Measurements from ENCODE around the gene MGRN1. TPM values are rescaled to one million over a fixed set of nuclear protein-coding genes. Genes with fewer than 3 reads are reported as not detected.

The MGRN1 gene
- total and polyA plus RNA-seq, 8 donors = 13.2 to 469 (median 56.1) TPM

DNA sequence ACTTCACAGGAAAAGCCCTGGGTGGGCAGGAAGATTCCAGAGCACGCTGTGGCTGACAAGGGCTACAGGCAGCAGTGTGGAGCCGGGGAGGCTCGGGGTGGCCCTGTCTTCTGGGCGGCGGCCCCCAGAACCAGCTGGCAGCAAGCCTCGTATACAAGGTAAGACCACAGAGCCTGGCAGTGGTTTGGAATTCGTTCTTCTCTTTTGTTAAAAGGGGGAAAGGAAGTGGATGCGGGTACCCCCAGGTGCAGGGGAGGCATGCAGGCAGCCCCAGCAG, 16.0 kb upstream of the MGRN1 start:
- H3K27me3 ChIP-seq = no peaks in the 10 kb centered on the region
- H3K9me3 ChIP-seq = no peaks in the 10 kb centered on the region
- no peak overlapping the region for H3K27ac ChIP-seq
- H3K4me3 ChIP-seq = no peak overlapping the region
- WGBS, 5 donors = 80 to 86% (median 84%) methylated on average over 8 of the region's 8 CpGs
- TF ChIP-seq POLR2AphosphoS5 (IDR thresholded peaks at IDR 0.05) = no peak
- no peak for TF ChIP-seq POLR2A (IDR thresholded peaks at IDR 0.05)
- TF ChIP-seq EP300 (IDR thresholded peaks at IDR 0.05) = no peak
- TF ChIP-seq, protein P1, sequence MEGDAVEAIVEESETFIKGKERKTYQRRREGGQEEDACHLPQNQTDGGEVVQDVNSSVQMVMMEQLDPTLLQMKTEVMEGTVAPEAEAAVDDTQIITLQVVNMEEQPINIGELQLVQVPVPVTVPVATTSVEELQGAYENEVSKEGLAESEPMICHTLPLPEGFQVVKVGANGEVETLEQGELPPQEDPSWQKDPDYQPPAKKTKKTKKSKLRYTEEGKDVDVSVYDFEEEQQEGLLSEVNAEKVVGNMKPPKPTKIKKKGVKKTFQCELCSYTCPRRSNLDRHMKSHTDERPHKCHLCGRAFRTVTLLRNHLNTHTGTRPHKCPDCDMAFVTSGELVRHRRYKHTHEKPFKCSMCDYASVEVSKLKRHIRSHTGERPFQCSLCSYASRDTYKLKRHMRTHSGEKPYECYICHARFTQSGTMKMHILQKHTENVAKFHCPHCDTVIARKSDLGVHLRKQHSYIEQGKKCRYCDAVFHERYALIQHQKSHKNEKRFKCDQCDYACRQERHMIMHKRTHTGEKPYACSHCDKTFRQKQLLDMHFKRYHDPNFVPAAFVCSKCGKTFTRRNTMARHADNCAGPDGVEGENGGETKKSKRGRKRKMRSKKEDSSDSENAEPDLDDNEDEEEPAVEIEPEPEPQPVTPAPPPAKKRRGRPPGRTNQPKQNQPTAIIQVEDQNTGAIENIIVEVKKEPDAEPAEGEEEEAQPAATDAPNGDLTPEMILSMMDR (IDR thresholded peaks at IDR 0.05) = no peak
- peaks cover 22 to 41% (median 38%) of the 10 kb centered on the region in 4 donors for H3K36me3 ChIP-seq
- intact Hi-C loops (cut with DNase I; ENCODE audit: low total_unique reads) = no loop called here
- H3K4me1 ChIP-seq = peaks cover 27 to 54% (median 43%) of the 10 kb centered on the region in 4 donors
- no peak for DNase-seq

- Histone ChIP-seq H3K27ac (no peak overlapping the region), H3K27me3 (no peaks in the 10 kb centered on the region), H3K9me3 (no peaks in the 10 kb centered on the region), H3K36me3 (peaks cover 22 to 41% (median 38%) of the 10 kb centered on the region in 4 donors), H3K4me3 (no peak overlapping the region), H3K4me1 (peaks cover 31 to 52% (median 40%) of the 10 kb centered on the region in 4 donors)
- TF ChIP-seq EP300 (IDR thresholded peaks at IDR 0.05) (no peak), POLR2AphosphoS5 (IDR thresholded peaks at IDR 0.05) (no peak), POLR2A (IDR thresholded peaks at IDR 0.05) (no peak)
- TF ChIP-seq, protein P1 (IDR thresholded peaks at IDR 0.05) = no peak
- intact Hi-C loops (cut with DNase I; ENCODE audit: low total_unique reads) = no loop called here
- no peak for DNase-seq
- 83 to 91% (median 84%) methylated on average over 22 to 45 of the region's 45 CpGs for WGBS, 5 donors
These were observed 15.2 kb upstream of the MGRN1 start for GRCh38 chr16:4609200-4610010.

DNA sequence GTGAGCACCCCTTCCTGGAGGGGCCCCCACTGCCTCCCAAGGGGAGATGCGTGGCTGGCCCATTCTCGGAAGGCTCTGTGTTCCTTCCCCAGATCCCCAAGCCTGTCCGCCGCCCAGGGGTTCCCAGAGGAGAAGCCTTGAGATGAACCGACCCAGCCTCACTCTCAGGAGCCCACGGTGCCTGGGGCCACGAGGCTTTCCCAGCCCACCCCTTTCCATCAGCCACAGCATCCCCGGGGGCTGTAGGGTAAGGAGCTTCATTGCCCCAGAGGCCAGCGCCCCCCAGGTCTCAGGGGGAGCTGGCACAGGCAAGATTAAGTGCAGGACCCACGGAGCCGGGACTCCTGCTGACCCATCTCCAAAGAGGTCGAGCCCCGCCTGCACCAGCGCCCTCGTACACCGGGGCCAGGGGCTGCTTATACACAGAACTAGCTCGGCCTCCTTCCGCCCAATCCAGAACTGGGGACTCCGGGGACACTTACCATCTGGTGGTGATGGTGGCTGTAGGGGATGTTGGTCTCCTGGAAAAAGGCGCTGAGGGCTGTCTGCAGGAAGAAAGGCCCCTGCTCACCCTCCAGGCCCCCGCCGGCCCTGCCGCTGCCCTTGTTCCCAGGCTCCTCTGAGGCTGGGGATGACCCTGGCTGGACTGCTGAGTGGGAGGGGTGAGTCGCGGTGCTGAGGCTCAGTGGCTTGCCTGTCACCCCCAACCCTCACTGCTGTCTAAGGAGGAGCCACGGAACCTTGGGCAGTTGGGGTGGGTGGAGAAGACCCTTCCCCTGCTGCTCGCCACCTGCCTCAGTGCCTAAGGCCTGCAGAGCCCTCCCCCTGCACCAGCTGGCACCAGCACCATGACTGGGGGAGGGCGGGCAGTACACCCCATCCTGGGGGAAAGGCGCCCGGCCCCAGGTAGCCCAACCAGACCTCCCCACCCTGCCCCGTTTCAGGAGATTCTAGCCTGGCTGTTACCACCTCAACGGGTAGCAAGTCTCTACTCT, 14.3 kb upstream of the MGRN1 start:
- DNase-seq = no peak
- 79 to 82% (median 80%) methylated on average over 28 to 32 of the region's 32 CpGs for WGBS, 5 donors
- H3K27ac ChIP-seq = peak overlapping the region in 2 of 5 donors; percentile 27 to 99
- peaks cover 38 to 58% (median 45%) of the 10 kb centered on the region in 4 donors for H3K4me1 ChIP-seq
- no peaks in the 10 kb centered on the region for H3K27me3 ChIP-seq
- peaks cover 22 to 41% (median 38%) of the 10 kb centered on the region in 4 donors for H3K36me3 ChIP-seq
- H3K9me3 ChIP-seq = no peaks in the 10 kb centered on the region
- H3K4me3 ChIP-seq = no peak overlapping the region
- no peak for TF ChIP-seq POLR2AphosphoS5 (IDR thresholded peaks at IDR 0.05)
- TF ChIP-seq, protein P1 (IDR thresholded peaks at IDR 0.05) = no peak
- TF ChIP-seq EP300 (IDR thresholded peaks at IDR 0.05) = no peak
- no peak for TF ChIP-seq POLR2A (IDR thresholded peaks at IDR 0.05)
- intact Hi-C loops (cut with DNase I; ENCODE audit: low total_unique reads) = no loop called here

- 81 to 88% (median 83%) methylated on average over 17 to 22 of the region's 22 CpGs for WGBS, 5 donors
- no peaks in the 10 kb centered on the region for H3K27me3 ChIP-seq
- H3K4me3 ChIP-seq = peak overlapping the region in 1 of 4 donors; percentile 0
- peak overlapping the region in 3 of 5 donors; percentile 4 to 99 (median 27) for H3K27ac ChIP-seq
- H3K9me3 ChIP-seq = no peaks in the 10 kb centered on the region
- DNase-seq = no peak
- peaks cover 44 to 65% (median 52%) of the 10 kb centered on the region in 4 donors for H3K4me1 ChIP-seq
- intact Hi-C loops (cut with DNase I; ENCODE audit: low total_unique reads) = no loop called here
- TF ChIP-seq POLR2A (IDR thresholded peaks at IDR 0.05) (no peak), EP300 (IDR thresholded peaks at IDR 0.05) (no peak), POLR2AphosphoS5 (IDR thresholded peaks at IDR 0.05) (no peak)
- TF ChIP-seq, protein P1 (IDR thresholded peaks at IDR 0.05) = no peak
- H3K36me3 ChIP-seq = peaks cover 22 to 41% (median 38%) of the 10 kb centered on the region in 4 donors
These were observed 13.1 kb upstream of the MGRN1 start for GRCh38 chr16:4611337-4612021.
